ENCODE measurements around the gene PTPRCAP. TPM values are rescaled to one million over a fixed set of nuclear protein-coding genes. Genes with fewer than 3 reads are reported as not detected.

The PTPRCAP gene
- total RNA-seq, 2 experiments from 2014 or later: 93.5 to 97.4 TPM

DNA sequence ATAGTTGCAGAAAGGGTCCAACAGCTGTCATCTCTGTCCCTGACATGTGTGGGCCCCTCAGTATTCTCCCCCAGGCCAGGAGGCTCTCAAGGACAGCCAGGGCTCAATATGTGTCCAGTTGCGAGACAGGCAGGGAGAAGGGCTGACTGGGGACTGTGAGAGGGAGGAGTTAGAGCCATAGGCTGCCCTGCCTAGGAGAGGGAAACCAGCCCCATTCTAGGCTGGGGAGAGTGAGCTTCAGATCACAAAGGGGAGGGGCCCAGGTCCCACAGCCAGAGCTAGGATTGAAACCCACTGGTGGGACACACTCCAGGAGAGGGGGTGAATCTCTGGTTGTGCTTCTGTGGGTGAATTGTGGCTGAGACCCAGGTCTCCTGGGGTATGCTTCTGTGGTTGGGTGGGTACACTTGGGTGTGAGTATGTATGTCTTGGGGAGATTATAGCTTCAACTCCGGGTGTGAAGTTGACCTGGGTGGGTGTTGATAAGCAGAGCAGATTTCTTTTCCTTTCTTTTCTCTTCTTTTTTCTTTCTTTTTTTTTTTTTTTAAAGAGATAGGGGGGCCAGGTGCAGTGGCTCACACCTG lies 24.1 kb downstream of the PTPRCAP start:
- CTCF ChIA-PET: interaction anchor here (0.6 to 1.4 kb wide), 4 partner anchors 12 to 55 kb away, joined by 3 to 4 read pairs (median 3); partner anchors contain the start of gene PPP1CA
- no peaks in the 10 kb centered on the region for H3K9me3 Mint-ChIP-seq
- POLR2A ChIA-PET: interaction anchor here (0.6 to 2.8 kb wide), 6 partner anchors 10 to 71 kb away, joined by 3 to 19 read pairs (median 4); partner anchors contain the start of genes PPP1CA, PTPRCAP and TBC1D10C
- H3K4me3 Mint-ChIP-seq: no peak overlapping the region
- DNase-seq: no peak
- H3K27ac Mint-ChIP-seq: peak overlapping the region; percentile 6
- H3K4me1 Mint-ChIP-seq (ENCODE audit: low read depth): peaks cover 73% of the 10 kb centered on the region
- H3K27me3 Mint-ChIP-seq: no peaks in the 10 kb centered on the region
- peaks cover 10% of the 10 kb centered on the region for H3K36me3 Mint-ChIP-seq
- intact Hi-C loops (cut with micrococcal nuclease): no loop called here

DNA sequence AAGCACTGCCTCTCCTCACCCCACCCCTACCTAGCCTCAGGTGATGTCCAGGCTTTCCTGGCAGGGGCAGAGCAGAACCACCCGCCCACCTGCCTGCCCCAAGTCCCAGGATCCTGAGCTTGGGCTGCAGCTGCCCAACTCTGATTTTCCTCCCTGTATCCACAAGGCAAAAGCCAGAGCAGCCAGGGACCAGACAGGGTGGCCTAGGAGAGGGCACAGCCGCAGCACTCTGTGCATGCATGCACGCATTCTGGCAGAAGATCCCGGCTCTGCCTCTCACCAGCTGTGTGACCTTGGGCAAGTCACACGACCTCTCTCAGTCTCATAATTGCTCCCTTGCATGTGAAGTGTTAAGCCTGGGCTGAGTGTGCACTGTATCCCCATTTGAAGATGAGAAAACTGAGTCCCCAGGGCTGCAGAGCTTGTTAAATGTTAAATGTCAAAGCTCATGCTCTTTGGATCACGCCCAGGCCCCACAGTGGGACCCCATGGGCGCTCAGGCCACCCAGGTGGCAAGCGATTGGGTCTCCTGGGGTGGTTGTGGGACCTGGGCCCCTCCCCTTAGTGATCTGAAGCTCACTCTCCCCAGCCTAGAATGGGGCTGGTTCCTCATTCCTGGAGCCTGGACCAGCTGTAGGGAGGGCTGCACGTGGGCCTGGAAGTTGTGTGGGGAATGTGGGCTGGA lies 24.8 kb downstream of the PTPRCAP start:
- H3K4me3 Mint-ChIP-seq: no peak overlapping the region
- H3K27me3 Mint-ChIP-seq: no peaks in the 10 kb centered on the region
- H3K9me3 Mint-ChIP-seq: no peaks in the 10 kb centered on the region
- peak overlapping the region; percentile 90 for H3K27ac Mint-ChIP-seq
- peaks cover 73% of the 10 kb centered on the region for H3K4me1 Mint-ChIP-seq (ENCODE audit: low read depth)
- peaks cover 14% of the 10 kb centered on the region for H3K36me3 Mint-ChIP-seq
- ChIA-PET CTCF (interaction anchor here (1.0 to 1.4 kb wide), 4 partner anchors 11 to 27 kb away, joined by 3 to 4 read pairs (median 4); partner anchors contain the start of gene PPP1CA), POLR2A (interaction anchor here (0.6 to 2.8 kb wide), 7 partner anchors 10 to 72 kb away, joined by 3 to 19 read pairs (median 4); partner anchors contain the start of genes POLD4, PPP1CA, PTPRCAP and RPS6KB2)
- no peak for DNase-seq
- intact Hi-C loops (cut with micrococcal nuclease): no loop called here

GRCh38 chr11:67411785-67412152 lies 25.7 kb downstream of the PTPRCAP start:
- CTCF ChIA-PET: interaction anchor here (1.3 kb wide), 1 partner anchor 11 kb away, joined by 4 read pairs; no protein-coding TSS in a partner anchor
- no peak overlapping the region for H3K4me3 Mint-ChIP-seq

GRCh38 chr11:67410984-67411784 lies 26.3 kb downstream of the PTPRCAP start:
- H3K27ac Mint-ChIP-seq: peak overlapping the region; percentile 90
- peaks cover 75% of the 10 kb centered on the region for H3K4me1 Mint-ChIP-seq (ENCODE audit: low read depth)
- H3K4me3 Mint-ChIP-seq: no peak overlapping the region
- ChIA-PET POLR2A (interaction anchor here (1.9 to 2.8 kb wide), 2 partner anchors 8 to 9 kb away, joined by 6 to 19 read pairs; partner anchors contain the start of genes PPP1CA and TBC1D10C), CTCF (interaction anchor here (1.3 kb wide), 1 partner anchor 10 kb away, joined by 4 read pairs; no protein-coding TSS in a partner anchor)
- peaks cover 28% of the 10 kb centered on the region for H3K36me3 Mint-ChIP-seq
- intact Hi-C loops (cut with micrococcal nuclease): no loop called here
- DNase-seq: no peak
- H3K9me3 Mint-ChIP-seq: no peaks in the 10 kb centered on the region
- H3K27me3 Mint-ChIP-seq: no peaks in the 10 kb centered on the region

More at GRCh38 chr11:67411785-67412152, 25.7 kb downstream of the PTPRCAP start:
- peak; percentile 49 for DNase-seq
- peaks cover 23% of the 10 kb centered on the region for H3K36me3 Mint-ChIP-seq
- intact Hi-C loops (cut with micrococcal nuclease): no loop called here
- POLR2A ChIA-PET: interaction anchor here (1.2 to 2.8 kb wide), 5 partner anchors 9 to 59 kb away, joined by 3 to 19 read pairs (median 6); partner anchors contain the start of genes POLD4, PPP1CA, PTPRCAP and RPS6KB2
- H3K9me3 Mint-ChIP-seq: no peaks in the 10 kb centered on the region
- no peaks in the 10 kb centered on the region for H3K27me3 Mint-ChIP-seq
- H3K27ac Mint-ChIP-seq: peak overlapping the region; percentile 90
- H3K4me1 Mint-ChIP-seq (ENCODE audit: low read depth): peaks cover 75% of the 10 kb centered on the region

- peaks cover 78% of the 10 kb centered on the region for H3K4me1 Mint-ChIP-seq (ENCODE audit: low read depth)
- DNase-seq: no peak
- H3K9me3 Mint-ChIP-seq: no peaks in the 10 kb centered on the region
- no peaks in the 10 kb centered on the region for H3K27me3 Mint-ChIP-seq
- ChIA-PET CTCF (no interaction called here), POLR2A (interaction anchor here (1.9 kb wide), 1 partner anchor 10 kb away, joined by 6 read pairs; no protein-coding TSS in a partner anchor)
- intact Hi-C loops (cut with micrococcal nuclease): no loop called here
- peak overlapping the region; percentile 90 for H3K27ac Mint-ChIP-seq
- peak overlapping the region; percentile 71 for H3K4me3 Mint-ChIP-seq
- H3K36me3 Mint-ChIP-seq: peaks cover 34% of the 10 kb centered on the region
Measured at GRCh38 chr11:67410369-67410831, 27.1 kb downstream of the PTPRCAP start.

DNA sequence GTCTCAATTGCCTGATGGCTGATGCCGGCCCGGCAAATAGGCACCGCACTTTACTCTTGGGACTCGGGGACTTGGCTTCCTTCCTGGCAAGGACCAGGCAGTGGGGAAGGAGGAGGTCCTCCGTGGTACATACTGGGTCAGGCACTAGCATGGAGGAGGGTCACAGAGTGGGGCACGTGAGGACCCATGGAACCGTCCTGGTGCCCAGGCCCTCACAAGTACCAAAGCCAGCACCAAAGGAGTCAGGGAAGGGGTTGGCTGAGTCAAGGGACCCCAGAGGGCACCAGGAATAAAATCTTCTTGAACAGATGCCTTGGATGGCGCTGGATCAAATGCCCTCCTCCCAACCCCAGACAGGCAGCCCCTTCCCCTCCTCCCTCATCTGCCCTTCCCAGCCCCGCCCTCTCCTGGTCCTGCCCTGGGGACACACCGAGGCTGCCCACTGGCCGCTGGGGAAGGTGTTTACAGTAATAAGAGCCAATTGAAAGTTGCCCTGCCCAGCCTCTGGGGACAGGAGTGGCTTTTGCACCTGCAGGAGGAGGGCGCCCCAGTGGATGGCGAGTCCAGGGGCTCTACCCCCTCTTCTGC lies 27.6 kb downstream of the PTPRCAP start:
- DNase-seq: no peak
- Mint-ChIP-seq H3K27ac (peak overlapping the region; percentile 90), H3K36me3 (peaks cover 39% of the 10 kb centered on the region), H3K9me3 (no peaks in the 10 kb centered on the region), H3K4me3 (peak overlapping the region; percentile 71), H3K4me1 (ENCODE audit: low read depth) (peaks cover 81% of the 10 kb centered on the region), H3K27me3 (no peaks in the 10 kb centered on the region)
- POLR2A ChIA-PET: interaction anchor here (1.4 to 3.5 kb wide), 4 partner anchors 9 to 78 kb away, joined by 3 to 21 read pairs (median 8); no protein-coding TSS in a partner anchor
- intact Hi-C loops (cut with micrococcal nuclease): no loop called here
- CTCF ChIA-PET: no interaction called here

- peak; percentile 86 for DNase-seq
- Mint-ChIP-seq H3K27me3 (no peaks in the 10 kb centered on the region), H3K4me3 (peak overlapping the region; percentile 87), H3K36me3 (peaks cover 44% of the 10 kb centered on the region), H3K9me3 (no peaks in the 10 kb centered on the region), H3K4me1 (ENCODE audit: low read depth) (peaks cover 81% of the 10 kb centered on the region), H3K27ac (peak overlapping the region; percentile 93)
- CTCF ChIA-PET: no interaction called here
- intact Hi-C loops (cut with micrococcal nuclease): no loop called here
- POLR2A ChIA-PET: interaction anchor here (1.4 to 3.5 kb wide), 5 partner anchors 9 to 79 kb away, joined by 3 to 22 read pairs (median 11); partner anchors contain the start of gene PTPRCAP
Measured at GRCh38 chr11:67409261-67409666, 28.2 kb downstream of the PTPRCAP start.

DNA sequence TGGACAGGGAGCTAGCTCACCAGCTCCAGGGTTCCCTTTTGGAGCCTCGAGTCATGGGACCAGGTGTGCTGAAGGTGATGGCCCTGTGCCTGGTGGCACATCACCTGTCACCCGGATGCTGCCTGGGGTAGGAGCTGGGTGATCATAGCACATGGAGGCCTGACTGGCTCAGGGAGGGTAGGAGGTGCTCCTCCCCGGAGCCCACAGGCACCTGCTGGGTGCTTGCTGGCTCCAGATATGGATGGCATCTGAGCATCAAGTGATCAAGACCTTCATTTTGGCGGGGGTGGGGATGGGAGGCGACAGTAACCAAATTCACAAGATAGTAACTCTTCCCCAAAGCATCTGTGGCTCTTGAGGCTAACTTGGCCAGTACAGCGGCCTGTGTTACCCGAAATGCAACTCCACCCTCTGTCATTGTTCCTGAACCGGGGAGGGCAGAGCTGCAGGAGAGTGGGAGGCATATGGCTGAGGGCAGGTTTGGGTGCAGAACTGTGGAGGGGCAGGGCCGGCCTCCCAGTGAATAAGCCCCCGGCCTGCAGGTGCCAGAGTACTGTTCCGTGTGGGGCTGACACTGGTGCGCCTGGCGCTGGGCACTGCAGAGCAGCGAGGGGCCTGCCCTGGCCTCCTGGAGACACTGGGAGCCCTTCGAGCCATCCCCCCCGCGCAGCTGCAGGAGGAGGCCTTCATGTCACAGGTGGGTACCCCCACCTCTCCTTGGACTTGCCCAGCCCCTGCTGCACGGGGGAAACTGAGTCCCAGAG lies 28.9 kb downstream of the PTPRCAP start:
- H3K4me1 Mint-ChIP-seq (ENCODE audit: low read depth): peaks cover 81% of the 10 kb centered on the region
- intact Hi-C loops (cut with micrococcal nuclease): no loop called here
- no peaks in the 10 kb centered on the region for H3K27me3 Mint-ChIP-seq
- CTCF ChIA-PET: interaction anchor here (0.9 kb wide), 1 partner anchor 30 kb away, joined by 6 read pairs; no protein-coding TSS in a partner anchor
- H3K36me3 Mint-ChIP-seq: peaks cover 46% of the 10 kb centered on the region
- H3K27ac Mint-ChIP-seq: peak overlapping the region; percentile 93
- peak overlapping the region; percentile 87 for H3K4me3 Mint-ChIP-seq
- no peaks in the 10 kb centered on the region for H3K9me3 Mint-ChIP-seq
- POLR2A ChIA-PET: interaction anchor here (1.4 to 3.5 kb wide), 8 partner anchors 10 to 79 kb away, joined by 3 to 22 read pairs (median 6); partner anchors contain the start of genes POLD4, PTPRCAP and TMEM134
- peak; percentile 52 for DNase-seq

- Mint-ChIP-seq H3K4me3 (peak overlapping the region; percentile 87), H3K9me3 (no peaks in the 10 kb centered on the region), H3K27me3 (no peaks in the 10 kb centered on the region), H3K27ac (peak overlapping the region; percentile 93), H3K4me1 (ENCODE audit: low read depth) (peaks cover 80% of the 10 kb centered on the region), H3K36me3 (peaks cover 46% of the 10 kb centered on the region)
- CTCF ChIA-PET: interaction anchor here (1.1 to 1.6 kb wide), 4 partner anchors 11 to 56 kb away, joined by 3 to 7 read pairs (median 4); no protein-coding TSS in a partner anchor
- POLR2A ChIA-PET: interaction anchor here (1.1 to 3.5 kb wide), 8 partner anchors 10 to 77 kb away, joined by 3 to 22 read pairs (median 6); partner anchors contain the start of genes POLD4, PTPRCAP, RPS6KB2 and TMEM134
- DNase-seq: no peak
- intact Hi-C loops (cut with micrococcal nuclease): no loop called here
Measured at GRCh38 chr11:67407688-67408163, 29.8 kb downstream of the PTPRCAP start.

GRCh38 chr11:67406969-67407687 lies 30.4 kb downstream of the PTPRCAP start:
- peak; percentile 50 for DNase-seq
- peaks cover 46% of the 10 kb centered on the region for H3K36me3 Mint-ChIP-seq
- intact Hi-C loops (cut with micrococcal nuclease): no loop called here

More at GRCh38 chr11:67406969-67407687, 30.4 kb downstream of the PTPRCAP start:
- peaks cover 78% of the 10 kb centered on the region for H3K4me1 Mint-ChIP-seq (ENCODE audit: low read depth)
- no peaks in the 10 kb centered on the region for H3K27me3 Mint-ChIP-seq
- H3K9me3 Mint-ChIP-seq: no peaks in the 10 kb centered on the region
- ChIA-PET CTCF (interaction anchor here (0.8 to 1.6 kb wide), 6 partner anchors 11 to 58 kb away, joined by 3 to 7 read pairs (median 3); no protein-coding TSS in a partner anchor), POLR2A (interaction anchor here (1.1 to 3.5 kb wide), 8 partner anchors 11 to 78 kb away, joined by 3 to 22 read pairs (median 6); partner anchors contain the start of genes POLD4, PTPRCAP, RPS6KB2 and TMEM134)
- peak overlapping the region; percentile 93 for H3K27ac Mint-ChIP-seq
- peak overlapping the region; percentile 87 for H3K4me3 Mint-ChIP-seq

Measured in activated CD4-positive, alpha-beta memory T cell treated with anti-CD3 and anti-CD28 coated beads for 36 hours (primary cell).